ENCODE data around the gene EREG. TPM values are rescaled to one million over a fixed set of nuclear protein-coding genes. Genes with fewer than 3 reads are reported as not detected.

EREG gene
- total and polyA plus RNA-seq, 9 of the 15 experiments (the other 6 are each of a cell fraction or from before 2014, with no cell fraction given) = 0.97 to 7.3 (median 2.5) TPM

DNA sequence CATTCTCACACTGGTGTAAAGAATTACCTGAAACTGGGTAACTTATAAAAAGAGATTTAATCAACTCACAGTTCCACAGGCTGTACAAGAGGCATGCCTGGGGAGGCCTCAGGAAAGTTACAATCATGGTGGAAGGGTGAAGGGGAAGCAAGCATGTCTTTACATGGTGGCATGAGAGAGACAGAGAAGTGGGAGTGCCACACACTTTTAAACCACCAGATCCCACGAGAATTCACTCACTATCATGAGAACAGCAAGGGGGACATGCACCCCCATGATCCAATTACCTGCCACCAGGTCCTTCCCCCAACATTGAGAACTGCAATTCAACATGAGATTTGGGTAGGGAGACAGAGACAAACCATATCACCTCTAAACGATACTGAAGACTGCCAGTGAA is 33.7 kb upstream of the EREG start (continued):
- no peak for TF ChIP-seq ARID4B (CRISPR knock-in tag; IDR thresholded peaks at IDR 0.05)
- no peak for TF ChIP-seq TAF1 (IDR thresholded peaks at IDR 0.05; ENCODE audit: control insufficient read depth, extremely low read depth, insufficient read depth, low read length, severe bottlenecking)
- no peak for TF ChIP-seq CREB1 (IDR thresholded peaks at IDR 0.05)
- no peak for TF ChIP-seq CREB1 (CRISPR knock-in tag; IDR thresholded peaks at IDR 0.05)
- TF ChIP-seq ZNF408 (CRISPR knock-in tag; IDR thresholded peaks at IDR 0.05; ENCODE audit: low read depth) = no peak
- TF ChIP-seq, protein P1, sequence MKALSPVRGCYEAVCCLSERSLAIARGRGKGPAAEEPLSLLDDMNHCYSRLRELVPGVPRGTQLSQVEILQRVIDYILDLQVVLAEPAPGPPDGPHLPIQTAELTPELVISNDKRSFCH (CRISPR knock-in tag; IDR thresholded peaks at IDR 0.05) = no peak
- TF ChIP-seq, protein P1 (tag; IDR thresholded peaks at IDR 0.05) = peak; percentile 86; the same call in 1 of the 2 replicates
- TF ChIP-seq SLC30A9 (CRISPR knock-in tag; IDR thresholded peaks at IDR 0.05) = no peak
- TF ChIP-seq ZNF77 (CRISPR knock-in tag; IDR thresholded peaks at IDR 0.05) = no peak
- TF ChIP-seq GATA2 (CRISPR knock-in tag; IDR thresholded peaks at IDR 0.05) = no peak
- TF ChIP-seq, protein P2, sequence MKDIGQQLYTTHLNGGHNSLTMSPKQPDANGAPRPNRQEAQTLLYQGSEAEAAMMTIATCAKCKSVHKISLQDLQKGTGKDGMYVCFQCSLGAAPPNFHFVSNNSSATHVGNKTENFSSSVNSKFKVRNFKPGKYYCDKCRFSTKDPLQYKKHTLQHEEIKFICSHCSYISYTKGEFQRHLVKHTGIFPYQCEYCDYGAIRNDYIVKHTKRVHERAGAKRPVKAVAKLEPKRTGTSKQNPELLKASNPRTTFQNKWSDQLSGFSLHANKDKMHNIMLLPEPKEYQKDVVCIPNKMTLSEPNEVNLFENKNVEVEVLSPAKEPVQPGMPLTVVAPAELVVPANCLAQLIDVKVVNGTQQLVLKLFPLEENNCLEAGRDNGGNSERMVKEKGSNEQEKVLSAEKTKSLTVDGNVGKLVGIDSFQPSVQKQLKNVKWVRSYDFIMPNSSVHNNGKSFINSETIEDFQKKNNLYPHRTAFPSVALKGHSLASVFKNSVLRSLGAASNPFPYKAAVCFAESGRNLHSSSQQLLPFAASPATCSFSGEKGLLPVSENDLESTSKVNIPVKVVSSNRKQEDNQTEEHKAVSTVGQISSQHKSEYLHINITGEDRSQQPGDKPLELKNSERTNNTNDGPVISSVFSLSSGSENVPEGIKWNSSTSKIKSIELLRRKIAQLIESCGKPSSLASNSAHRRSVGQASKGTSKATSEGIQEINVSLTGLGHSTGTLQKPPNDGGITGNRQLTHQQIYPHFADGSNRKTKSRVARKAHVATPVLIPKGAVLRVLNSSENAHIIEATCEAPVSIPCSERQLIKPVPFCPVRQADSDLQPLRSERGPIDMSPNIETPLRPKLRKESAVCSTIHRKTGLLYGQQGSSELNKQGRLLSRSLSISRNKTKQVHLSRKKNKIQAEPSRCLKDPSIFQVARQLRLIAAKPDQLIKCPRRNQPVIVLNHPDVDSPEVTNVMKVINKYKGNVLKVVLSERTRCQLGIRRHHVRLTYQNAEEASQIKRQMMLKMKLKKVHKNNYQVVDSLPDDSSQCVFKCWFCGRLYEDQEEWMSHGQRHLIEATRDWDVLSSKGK (CRISPR knock-in tag; IDR thresholded peaks at IDR 0.05) = no peak
- TF ChIP-seq EZH2 (IDR thresholded peaks at IDR 0.05; ENCODE audit: borderline replicate concordance, low read depth, low read length) = no peak
- TF ChIP-seq KLF1 (tag; IDR thresholded peaks at IDR 0.05) = no peak
- no peak for TF ChIP-seq MAFF (IDR thresholded peaks at IDR 0.05; ENCODE audit: low read length)
- TF ChIP-seq U2AF2 (optimal IDR thresholded peaks at IDR 0.05; ENCODE audit: low read depth, low read length) = no peak
- TF ChIP-seq MCM3 (IDR thresholded peaks at IDR 0.05) = no peak
- no peak for TF ChIP-seq ZNF253 (CRISPR knock-in tag; conservative IDR thresholded peaks at IDR 0.05)
- TF ChIP-seq ZNF699 (CRISPR knock-in tag; IDR thresholded peaks at IDR 0.05; ENCODE audit: insufficient replicate concordance) = no peak
- TF ChIP-seq THRB (CRISPR knock-in tag; conservative IDR thresholded peaks at IDR 0.05) = no peak
- no peak for TF ChIP-seq ZKSCAN8 (CRISPR knock-in tag; IDR thresholded peaks at IDR 0.05)
- no peak for TF ChIP-seq DACH1 (IDR thresholded peaks at IDR 0.05; ENCODE audit: partially characterized antibody)

Data from K562 (cell line).